Measurements from ENCODE around the gene NAA35.
"Not testable (repeated sequence)": the region's sequence is repeated elsewhere in the genome, so short reads cannot be mapped to it uniquely, and the experiment has no call there.

The NAA35 gene

DNA sequence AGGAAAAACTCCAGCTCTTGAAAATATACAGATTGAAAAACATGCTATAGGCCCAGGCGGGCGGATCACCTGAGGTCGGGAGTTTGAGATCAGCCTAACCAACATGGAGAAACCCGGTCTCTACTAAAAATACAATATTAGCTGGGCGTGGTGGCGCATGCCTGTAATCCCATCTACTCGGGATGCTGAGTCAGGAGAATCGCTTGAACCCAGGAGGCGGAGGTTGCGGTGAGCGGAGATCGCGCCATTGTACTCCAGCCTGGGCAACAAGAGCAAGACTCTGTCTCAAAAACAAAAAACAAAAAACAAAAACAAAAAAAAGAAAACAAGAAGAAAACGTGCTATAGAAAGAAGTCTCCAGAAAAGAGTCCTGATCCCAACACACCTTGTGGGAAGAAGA is 5.0 kb upstream of the NAA35 start:
- peaks cover 17% of the 10 kb centered on the region for H3K4me1 Mint-ChIP-seq
- H3K27me3 Mint-ChIP-seq, CTCF ChIA-PET, DNase-seq, H3K27ac Mint-ChIP-seq, H3K9me3 Mint-ChIP-seq, H3K36me3 Mint-ChIP-seq, H3K4me3 Mint-ChIP-seq: not testable (repeated sequence)

- Mint-ChIP-seq H3K27me3 (no peaks in the 10 kb centered on the region), H3K27ac (peak overlapping the region; percentile 91), H3K9me3 (no peaks in the 10 kb centered on the region), H3K36me3 (peaks cover 13% of the 10 kb centered on the region), H3K4me3 (peak overlapping the region; percentile 92), H3K4me1 (peaks cover 17% of the 10 kb centered on the region)
- no peak for DNase-seq
- CTCF ChIA-PET = no interaction called here
These were observed 593 bp upstream of the NAA35 start for GRCh38 chr9:85940275-85940831.

DNA sequence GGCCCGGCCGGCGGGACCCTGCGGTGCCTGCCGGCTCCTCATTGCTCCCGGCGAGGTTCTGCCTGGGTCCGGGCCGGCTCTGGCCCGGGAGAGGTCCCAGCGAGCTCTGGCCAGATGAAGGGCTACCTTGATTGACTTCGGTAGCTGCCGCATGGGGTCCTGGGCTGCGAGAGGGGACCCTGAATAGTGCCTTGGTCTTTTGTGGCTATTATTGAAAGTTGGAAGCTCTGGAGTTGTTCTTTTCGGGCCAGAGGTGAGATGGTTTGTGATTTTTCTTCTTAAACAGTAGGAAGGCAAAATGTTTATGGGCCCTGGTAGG is 635 bp downstream of the NAA35 start:
- Mint-ChIP-seq H3K4me1 (peaks cover 23% of the 10 kb centered on the region), H3K4me3 (peak overlapping the region; percentile 92), H3K36me3 (peaks cover 19% of the 10 kb centered on the region), H3K9me3 (no peaks in the 10 kb centered on the region), H3K27me3 (no peaks in the 10 kb centered on the region), H3K27ac (peak overlapping the region; percentile 87)
- CTCF ChIA-PET = no interaction called here
- no peak for DNase-seq

- H3K9me3 Mint-ChIP-seq = no peaks in the 10 kb centered on the region
- no peaks in the 10 kb centered on the region for H3K27me3 Mint-ChIP-seq
- H3K27ac Mint-ChIP-seq = peak overlapping the region; percentile 87
- CTCF ChIA-PET = no interaction called here
- peaks cover 26% of the 10 kb centered on the region for H3K4me1 Mint-ChIP-seq
- H3K4me3 Mint-ChIP-seq = peak overlapping the region; percentile 92
- DNase-seq = no peak
- H3K36me3 Mint-ChIP-seq = peaks cover 25% of the 10 kb centered on the region
These were observed 1.3 kb downstream of the NAA35 start for GRCh38 chr9:85941966-85942912.

- Mint-ChIP-seq H3K4me1 (peaks cover 26% of the 10 kb centered on the region), H3K36me3 (peaks cover 31% of the 10 kb centered on the region), H3K27me3 (no peaks in the 10 kb centered on the region), H3K27ac (no peak overlapping the region), H3K9me3 (no peaks in the 10 kb centered on the region), H3K4me3 (no peak overlapping the region)
- DNase-seq = no peak
- CTCF ChIA-PET = no interaction called here
These were observed 2.2 kb downstream of the NAA35 start for GRCh38 chr9:85942913-85943709.

- CTCF ChIA-PET = no interaction called here
- peaks cover 29% of the 10 kb centered on the region for H3K4me1 Mint-ChIP-seq
- no peak overlapping the region for H3K27ac Mint-ChIP-seq
- DNase-seq = no peak
- no peaks in the 10 kb centered on the region for H3K9me3 Mint-ChIP-seq
- no peaks in the 10 kb centered on the region for H3K27me3 Mint-ChIP-seq
- H3K36me3 Mint-ChIP-seq = peaks cover 34% of the 10 kb centered on the region
- no peak overlapping the region for H3K4me3 Mint-ChIP-seq
These were observed 2.9 kb downstream of the NAA35 start for GRCh38 chr9:85943757-85944430.

DNA sequence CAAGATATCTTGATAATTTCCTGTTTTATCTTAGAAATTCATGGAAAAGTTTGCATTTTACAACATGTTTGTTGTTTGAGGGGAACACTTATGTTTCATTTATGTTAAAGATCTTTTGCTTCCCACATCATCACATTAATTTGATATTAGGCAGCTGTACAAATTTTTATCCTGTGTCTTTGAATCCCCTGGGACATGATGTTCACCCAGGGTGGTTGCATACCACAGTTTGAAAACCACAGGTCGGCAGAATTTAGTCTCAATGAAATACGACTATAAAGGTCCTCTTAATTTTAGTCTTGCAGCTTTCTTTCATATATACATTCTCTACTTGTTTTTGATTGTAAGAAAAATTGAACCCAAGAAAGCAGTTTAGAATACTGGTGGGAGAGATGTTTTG is 3.7 kb downstream of the NAA35 start:
- no peak overlapping the region for H3K4me3 Mint-ChIP-seq
- CTCF ChIA-PET = no interaction called here
- H3K4me1 Mint-ChIP-seq = peaks cover 25% of the 10 kb centered on the region
- no peak for DNase-seq
- H3K27me3 Mint-ChIP-seq = no peaks in the 10 kb centered on the region
- H3K36me3 Mint-ChIP-seq = peaks cover 37% of the 10 kb centered on the region
- no peak overlapping the region for H3K27ac Mint-ChIP-seq
- H3K9me3 Mint-ChIP-seq = no peaks in the 10 kb centered on the region

DNA sequence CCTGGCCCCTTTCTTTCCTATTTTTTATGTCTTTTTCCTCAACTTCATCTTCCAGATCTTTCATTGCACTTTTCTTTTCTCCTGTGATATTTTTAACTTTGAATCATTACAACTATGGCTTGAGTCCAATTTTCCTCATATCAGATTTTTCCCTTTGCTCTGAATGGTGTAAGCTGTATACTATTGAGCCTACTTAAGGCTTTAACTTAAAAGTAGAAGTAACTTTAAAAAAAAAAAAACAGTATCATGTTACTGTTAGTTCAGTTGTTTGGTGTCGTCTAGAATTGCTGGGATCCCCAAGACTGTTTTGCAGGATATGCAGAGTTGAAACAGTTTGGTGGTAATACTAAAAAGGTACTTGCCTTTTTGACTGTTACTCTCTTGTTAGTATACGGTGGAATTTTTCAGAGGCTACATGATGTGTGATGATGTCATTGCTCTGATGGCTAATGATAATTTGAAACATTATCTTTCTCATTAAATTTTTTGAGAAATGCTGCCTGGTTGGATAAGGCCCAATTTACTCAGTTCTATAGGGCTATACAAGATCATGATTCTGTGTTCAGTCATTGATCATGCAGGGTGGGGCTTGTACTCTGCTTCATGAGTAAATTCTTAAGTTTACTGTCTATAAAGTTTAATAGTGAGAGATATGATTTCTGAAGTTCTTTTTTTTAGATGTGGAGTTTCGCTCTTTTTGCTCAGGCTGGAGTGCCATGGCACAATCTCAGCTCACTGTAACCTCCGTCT is 8.8 kb downstream of the NAA35 start:
- no peak overlapping the region for H3K27ac Mint-ChIP-seq
- peaks cover 18% of the 10 kb centered on the region for H3K4me1 Mint-ChIP-seq
- CTCF ChIA-PET = no interaction called here
- no peak overlapping the region for H3K4me3 Mint-ChIP-seq
- no peaks in the 10 kb centered on the region for H3K9me3 Mint-ChIP-seq
- no peaks in the 10 kb centered on the region for H3K27me3 Mint-ChIP-seq
- no peak for DNase-seq
- peaks cover 58% of the 10 kb centered on the region for H3K36me3 Mint-ChIP-seq

GRCh38 chr9:85959955-85960354 is 19.0 kb downstream of the NAA35 start:
- Mint-ChIP-seq H3K4me1 (no peaks in the 10 kb centered on the region), H3K27ac (no peak overlapping the region), H3K9me3 (no peaks in the 10 kb centered on the region), H3K27me3 (no peaks in the 10 kb centered on the region), H3K4me3 (no peak overlapping the region), H3K36me3 (peaks cover 38% of the 10 kb centered on the region)
- no peak for DNase-seq
- CTCF ChIA-PET = no interaction called here

GRCh38 chr9:85960688-85961093 is 19.7 kb downstream of the NAA35 start:
- Mint-ChIP-seq H3K4me3 (no peak overlapping the region), H3K27ac (no peak overlapping the region), H3K36me3 (peaks cover 41% of the 10 kb centered on the region), H3K4me1 (no peaks in the 10 kb centered on the region), H3K9me3 (no peaks in the 10 kb centered on the region), H3K27me3 (no peaks in the 10 kb centered on the region)
- CTCF ChIA-PET = no interaction called here
- DNase-seq = no peak

- H3K27me3 Mint-ChIP-seq = no peaks in the 10 kb centered on the region
- CTCF ChIA-PET = no interaction called here
- DNase-seq = no peak
- no peak overlapping the region for H3K27ac Mint-ChIP-seq
- H3K4me3 Mint-ChIP-seq = no peak overlapping the region
- H3K9me3 Mint-ChIP-seq = no peaks in the 10 kb centered on the region
- H3K36me3 Mint-ChIP-seq = peaks cover 28% of the 10 kb centered on the region
- H3K4me1 Mint-ChIP-seq = no peaks in the 10 kb centered on the region
These were observed 23.6 kb downstream of the NAA35 start for GRCh38 chr9:85964526-85964925.

- Mint-ChIP-seq H3K9me3 (no peaks in the 10 kb centered on the region), H3K4me1 (no peaks in the 10 kb centered on the region), H3K4me3 (no peak overlapping the region), H3K27me3 (no peaks in the 10 kb centered on the region), H3K36me3 (peaks cover 26% of the 10 kb centered on the region), H3K27ac (no peak overlapping the region)
- DNase-seq = no peak
- CTCF ChIA-PET = no interaction called here
These were observed 24.0 kb downstream of the NAA35 start for GRCh38 chr9:85964949-85965348.

DNA sequence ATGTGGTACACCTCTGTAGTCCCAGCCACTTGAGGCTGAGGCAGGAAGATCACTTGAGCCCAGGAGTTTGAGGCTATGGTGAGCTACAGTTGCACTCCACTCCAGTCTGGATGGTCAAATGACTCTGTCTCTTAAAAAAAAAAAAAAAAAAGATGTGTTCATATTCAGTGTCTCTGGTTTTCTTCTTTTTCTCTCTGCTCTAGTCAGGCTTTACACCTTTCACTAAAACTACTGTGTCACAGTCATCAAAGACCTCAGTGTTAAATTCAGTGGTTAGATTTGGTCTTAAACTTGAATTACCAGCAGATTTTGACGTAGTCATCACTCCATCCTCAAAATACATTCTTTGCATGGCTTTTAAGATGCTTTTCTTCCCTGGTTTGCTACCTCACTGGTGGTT is 28.8 kb downstream of the NAA35 start:
- Mint-ChIP-seq H3K9me3 (no peaks in the 10 kb centered on the region), H3K4me3 (no peak overlapping the region), H3K36me3 (peaks cover 30% of the 10 kb centered on the region), H3K4me1 (no peaks in the 10 kb centered on the region), H3K27ac (no peak overlapping the region), H3K27me3 (no peaks in the 10 kb centered on the region)
- no peak for DNase-seq
- CTCF ChIA-PET = no interaction called here

- CTCF ChIA-PET = no interaction called here
- H3K27me3 Mint-ChIP-seq = no peaks in the 10 kb centered on the region
- no peak overlapping the region for H3K27ac Mint-ChIP-seq
- peaks cover 37% of the 10 kb centered on the region for H3K36me3 Mint-ChIP-seq
- H3K9me3 Mint-ChIP-seq = no peaks in the 10 kb centered on the region
- H3K4me3 Mint-ChIP-seq = no peak overlapping the region
- no peaks in the 10 kb centered on the region for H3K4me1 Mint-ChIP-seq
- DNase-seq = no peak
These were observed 30.8 kb downstream of the NAA35 start for GRCh38 chr9:85971731-85972130.

Measured in activated naive CD4-positive, alpha-beta T cell treated with anti-CD3 and anti-CD28 coated beads, Interleukin-2, amount 10 ng/mL, durations not matched to agents 7 days and 5 days (primary cell).